Activated naive CD4-positive, alpha-beta T cell treated with anti-CD3 and anti-CD28 coated beads, Interleukin-2, amount 10 ng/mL, durations not matched to agents 7 days and 5 days (primary cell): ENCODE results near the gene USP8.
"Not testable (repeated sequence)": the region's sequence is repeated elsewhere in the genome, so short reads cannot be mapped to it uniquely, and the experiment has no call there.

ENCODE experiments used
- CTCF ChIA-PET: fragments of 350-600 bp; sonication (Branson Sonifier 250); formaldehyde crosslinking; loops from one replicate; lab custom pipeline; 2021; ENCODE audit warnings: antibody characterized with exemption; lab: Charles Lee
- DNase-seq: peaks from one replicate; pipeline ENCODE4 v3.0.0-alpha.2; 2020
- H3K27ac Mint-ChIP-seq: one replicate; pipeline ENCODE4 v1.8.0; 2021; ENCODE audit warnings: mild to moderate bottlenecking, moderate library complexity, mixed read lengths
- H3K27me3 Mint-ChIP-seq: one replicate; pipeline ENCODE4 v1.8.0; 2021; ENCODE audit warnings: mild to moderate bottlenecking, mixed read lengths
- H3K36me3 Mint-ChIP-seq: one replicate; pipeline ENCODE4 v1.8.0; 2021; ENCODE audit warnings: mixed read lengths
- H3K4me1 Mint-ChIP-seq: one replicate; pipeline ENCODE4 v1.8.0; 2021; ENCODE audit warnings: mixed read lengths
- H3K4me3 Mint-ChIP-seq: one replicate; pipeline ENCODE4 v1.8.0; 2021; ENCODE audit warnings: mild to moderate bottlenecking, moderate library complexity, mixed read lengths
- H3K9me3 Mint-ChIP-seq: one replicate; pipeline ENCODE4 v1.8.0; 2021; ENCODE audit warnings: mixed read lengths

The USP8 gene

GRCh38 chr15:50424066-50424890, at the start of gene USP8:
USP8 (plus strand) TSS chr15:50424405; CDS start chr15:50439074, 14,669 bp downstream.
- Mint-ChIP-seq H3K27me3 (no peaks in the 10 kb centered on the region), H3K4me3 (peak within 1 kb of the TSS; percentile 99), H3K9me3 (no peaks in the 10 kb centered on the region), H3K36me3 (peaks cover 8% of the 10 kb centered on the region), H3K4me1 (peaks cover 28% of the 10 kb centered on the region), H3K27ac (peak within 1 kb of the TSS; percentile 97)
- CTCF ChIA-PET: interaction anchor here (0.6 kb wide), 1 partner anchor 363 kb away, joined by 3 read pairs; no protein-coding TSS in a partner anchor
- peak; percentile 96 for DNase-seq

DNA sequence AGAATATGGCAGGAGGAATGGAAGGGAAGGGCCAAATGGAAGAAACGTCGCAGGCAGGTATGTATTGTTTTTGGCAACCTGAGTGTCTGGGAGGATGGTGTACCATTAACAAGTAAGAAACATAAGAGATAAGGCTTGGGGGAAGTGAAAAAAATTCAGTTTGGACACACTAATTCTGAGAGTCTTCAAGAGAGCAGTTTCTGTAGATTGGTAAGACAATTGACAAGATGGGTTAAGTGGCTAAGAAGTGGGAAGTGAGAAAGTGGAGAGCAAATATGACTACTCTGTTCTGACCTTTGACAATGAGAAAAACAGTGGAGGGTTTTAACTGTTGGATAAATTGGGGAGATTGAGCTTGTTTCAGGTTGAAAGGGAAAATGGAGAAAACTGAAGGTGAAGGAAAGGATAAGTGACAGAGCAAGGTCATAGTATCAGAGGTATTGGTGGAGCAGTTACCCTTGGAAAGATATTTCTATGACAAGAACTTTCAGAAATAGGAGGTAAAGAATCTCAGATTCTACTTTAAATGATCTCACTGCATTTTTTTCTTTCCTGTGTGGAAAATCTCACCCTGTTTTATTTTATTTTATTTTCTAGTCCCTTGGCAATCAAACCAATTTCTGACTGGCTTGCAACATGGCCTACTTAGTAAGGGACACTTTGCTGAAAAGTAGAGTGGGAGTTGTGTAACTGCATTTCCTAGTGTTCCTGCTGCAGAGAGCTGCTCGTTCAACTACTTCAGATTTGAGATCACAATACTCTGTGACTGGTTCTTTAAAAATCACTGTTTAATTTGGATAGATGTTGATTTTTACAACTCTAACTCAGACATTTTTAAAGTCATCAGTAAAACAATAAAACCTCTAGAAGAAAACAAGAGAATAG, 46.1 kb upstream of the USP8 start:
- Mint-ChIP-seq H3K4me1 (peaks cover 2% of the 10 kb centered on the region), H3K4me3 (no peak overlapping the region), H3K9me3 (no peaks in the 10 kb centered on the region), H3K27me3 (peaks cover 4% of the 10 kb centered on the region), H3K36me3 (no peaks in the 10 kb centered on the region), H3K27ac (no peak overlapping the region)
- DNase-seq: no peak
- CTCF ChIA-PET: no interaction called here

DNA sequence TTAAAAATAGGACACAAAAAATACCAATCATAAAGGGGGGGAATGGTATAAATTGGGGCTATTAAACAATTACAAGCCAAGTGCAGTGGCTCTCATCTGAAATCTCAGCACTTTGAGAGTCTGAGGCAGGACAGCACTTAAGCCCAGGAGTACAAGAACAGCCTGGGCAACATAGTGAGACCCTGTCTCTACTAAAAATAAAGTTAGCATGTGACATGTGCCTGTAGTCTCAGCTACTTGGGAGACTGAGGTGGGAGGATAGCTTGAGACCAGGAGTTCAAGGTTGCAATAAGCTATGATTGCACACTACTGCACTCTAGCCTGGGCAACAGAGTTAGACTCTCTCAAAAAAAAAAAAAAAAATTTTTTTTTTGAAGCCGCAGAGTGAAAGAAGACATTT, 45.4 kb upstream of the USP8 start:
- Mint-ChIP-seq H3K9me3 (no peaks in the 10 kb centered on the region), H3K27me3 (peaks cover 4% of the 10 kb centered on the region), H3K36me3 (no peaks in the 10 kb centered on the region), H3K27ac (no peak overlapping the region), H3K4me1 (peaks cover 2% of the 10 kb centered on the region), H3K4me3 (no peak overlapping the region)
- CTCF ChIA-PET: no interaction called here
- no peak for DNase-seq

DNA sequence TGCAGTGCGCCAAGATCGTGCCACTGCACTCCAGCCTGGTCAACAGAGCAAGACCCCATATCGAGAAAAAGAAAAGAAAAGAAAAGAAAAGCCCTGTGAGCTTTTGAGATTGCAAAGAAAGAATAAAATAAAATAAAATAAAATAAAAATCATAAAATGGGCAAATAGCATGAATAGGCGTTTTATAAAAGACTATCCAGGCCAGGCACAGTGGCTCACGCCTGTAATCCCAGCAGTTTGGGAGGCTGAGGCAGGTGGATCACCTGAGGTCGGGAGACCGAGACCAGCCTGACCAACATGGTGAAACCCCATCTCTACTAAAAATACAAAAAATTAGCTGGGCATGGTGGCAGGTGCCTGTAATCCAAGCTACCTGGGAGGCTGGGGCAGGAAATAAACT, 44.8 kb upstream of the USP8 start:
- H3K4me3 Mint-ChIP-seq, H3K9me3 Mint-ChIP-seq, H3K27me3 Mint-ChIP-seq, DNase-seq, H3K4me1 Mint-ChIP-seq, H3K36me3 Mint-ChIP-seq, H3K27ac Mint-ChIP-seq: not testable (repeated sequence)
- CTCF ChIA-PET: interaction anchor here (0.6 kb wide), 1 partner anchor 499 kb away, joined by 3 read pairs; no protein-coding TSS in a partner anchor

- Mint-ChIP-seq H3K27me3 (peaks cover 4% of the 10 kb centered on the region), H3K27ac (no peak overlapping the region), H3K4me1 (peaks cover 2% of the 10 kb centered on the region), H3K9me3 (no peaks in the 10 kb centered on the region), H3K4me3 (no peak overlapping the region), H3K36me3 (no peaks in the 10 kb centered on the region)
- CTCF ChIA-PET: interaction anchor here (0.6 kb wide), 1 partner anchor 498 kb away, joined by 3 read pairs; no protein-coding TSS in a partner anchor
- DNase-seq: no peak
These were observed 44.1 kb upstream of the USP8 start for GRCh38 chr15:50380089-50380488.

DNA sequence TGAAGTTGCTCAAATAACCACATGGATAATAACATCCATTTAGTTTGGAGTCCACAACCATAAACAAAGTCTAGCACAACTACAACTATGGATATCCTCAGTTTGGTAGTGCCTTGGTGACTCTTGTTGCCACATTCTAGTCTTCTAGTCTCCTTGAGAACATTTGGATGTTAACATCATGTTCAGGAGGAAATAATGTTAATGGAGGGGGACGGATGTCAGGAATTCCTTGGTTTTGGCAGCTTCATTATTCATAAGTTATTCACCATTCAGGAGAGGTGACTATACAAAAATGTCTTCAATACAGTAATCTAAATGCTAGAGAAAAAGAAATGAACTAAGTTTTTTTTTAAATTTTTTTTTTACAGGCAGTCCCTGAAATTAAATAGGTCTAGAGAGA, 42.8 kb upstream of the USP8 start:
- no peak overlapping the region for H3K27ac Mint-ChIP-seq
- no peaks in the 10 kb centered on the region for H3K36me3 Mint-ChIP-seq
- H3K9me3 Mint-ChIP-seq: no peaks in the 10 kb centered on the region
- H3K27me3 Mint-ChIP-seq: peaks cover 4% of the 10 kb centered on the region
- CTCF ChIA-PET: no interaction called here
- H3K4me1 Mint-ChIP-seq: peaks cover 2% of the 10 kb centered on the region
- no peak for DNase-seq
- H3K4me3 Mint-ChIP-seq: no peak overlapping the region

- H3K4me1 Mint-ChIP-seq, H3K9me3 Mint-ChIP-seq, DNase-seq, CTCF ChIA-PET, H3K36me3 Mint-ChIP-seq, H3K27ac Mint-ChIP-seq, H3K27me3 Mint-ChIP-seq, H3K4me3 Mint-ChIP-seq: not testable (repeated sequence)
These were observed 41.8 kb upstream of the USP8 start for GRCh38 chr15:50382408-50382807.

- Mint-ChIP-seq H3K4me3 (no peak overlapping the region), H3K9me3 (no peaks in the 10 kb centered on the region), H3K4me1 (no peaks in the 10 kb centered on the region), H3K36me3 (no peaks in the 10 kb centered on the region), H3K27ac (no peak overlapping the region), H3K27me3 (no peaks in the 10 kb centered on the region)
- no peak for DNase-seq
- CTCF ChIA-PET: no interaction called here
These were observed 33.5 kb upstream of the USP8 start for GRCh38 chr15:50390554-50391264.

GRCh38 chr15:50391561-50391960, 32.6 kb upstream of the USP8 start:
- H3K9me3 Mint-ChIP-seq, H3K4me1 Mint-ChIP-seq, H3K4me3 Mint-ChIP-seq, CTCF ChIA-PET, H3K27ac Mint-ChIP-seq, H3K36me3 Mint-ChIP-seq, H3K27me3 Mint-ChIP-seq, DNase-seq: not testable (repeated sequence)

- H3K4me1 Mint-ChIP-seq: no peaks in the 10 kb centered on the region
- H3K27ac Mint-ChIP-seq: no peak overlapping the region
- H3K27me3 Mint-ChIP-seq: peaks cover 16% of the 10 kb centered on the region
- no peaks in the 10 kb centered on the region for H3K36me3 Mint-ChIP-seq
- no peak overlapping the region for H3K4me3 Mint-ChIP-seq
- CTCF ChIA-PET: no interaction called here
- H3K9me3 Mint-ChIP-seq: no peaks in the 10 kb centered on the region
- DNase-seq: no peak
These were observed 12.3 kb upstream of the USP8 start for GRCh38 chr15:50411870-50412269.

GRCh38 chr15:50414624-50415023, 9.6 kb upstream of the USP8 start:
- H3K4me1 Mint-ChIP-seq: no peaks in the 10 kb centered on the region
- no peaks in the 10 kb centered on the region for H3K9me3 Mint-ChIP-seq
- no peak overlapping the region for H3K27ac Mint-ChIP-seq
- no peak for DNase-seq
- H3K4me3 Mint-ChIP-seq: no peak overlapping the region
- CTCF ChIA-PET: no interaction called here
- H3K36me3 Mint-ChIP-seq: no peaks in the 10 kb centered on the region
- peaks cover 8% of the 10 kb centered on the region for H3K27me3 Mint-ChIP-seq

DNA sequence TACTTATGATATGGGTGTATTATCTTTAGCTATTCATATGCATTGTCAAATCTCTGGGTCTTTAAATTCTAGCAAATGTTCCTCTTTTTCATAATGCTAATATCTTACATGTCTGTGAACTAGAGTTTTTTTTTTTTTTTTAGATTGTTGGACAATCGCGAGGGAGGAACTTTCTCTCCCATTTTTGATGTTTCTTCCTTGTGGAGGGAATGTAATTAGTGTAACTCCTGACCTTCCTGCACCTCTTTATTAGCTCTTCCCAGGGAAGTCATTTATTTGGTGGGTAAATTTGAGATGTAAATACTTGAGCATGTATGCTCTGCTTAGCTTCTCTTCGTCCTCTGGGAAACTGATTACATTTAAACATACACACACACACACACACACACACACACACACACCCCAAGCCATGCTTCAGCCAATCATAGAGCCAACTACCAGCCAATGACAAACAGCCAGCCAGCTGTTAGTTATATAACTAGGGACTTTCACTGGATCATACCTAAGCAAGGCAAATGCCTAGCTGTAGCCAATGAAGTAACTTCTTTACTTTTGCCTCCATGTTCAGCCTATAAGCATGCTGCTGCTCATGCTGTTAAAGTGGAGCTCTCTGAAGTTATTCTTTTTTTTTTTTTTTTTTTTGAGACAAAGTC, 8.3 kb upstream of the USP8 start:
- no peaks in the 10 kb centered on the region for H3K9me3 Mint-ChIP-seq
- no peaks in the 10 kb centered on the region for H3K4me1 Mint-ChIP-seq
- no peak overlapping the region for H3K27ac Mint-ChIP-seq
- DNase-seq: no peak
- H3K36me3 Mint-ChIP-seq: no peaks in the 10 kb centered on the region
- no peak overlapping the region for H3K4me3 Mint-ChIP-seq
- CTCF ChIA-PET: no interaction called here
- peaks cover 7% of the 10 kb centered on the region for H3K27me3 Mint-ChIP-seq

DNA sequence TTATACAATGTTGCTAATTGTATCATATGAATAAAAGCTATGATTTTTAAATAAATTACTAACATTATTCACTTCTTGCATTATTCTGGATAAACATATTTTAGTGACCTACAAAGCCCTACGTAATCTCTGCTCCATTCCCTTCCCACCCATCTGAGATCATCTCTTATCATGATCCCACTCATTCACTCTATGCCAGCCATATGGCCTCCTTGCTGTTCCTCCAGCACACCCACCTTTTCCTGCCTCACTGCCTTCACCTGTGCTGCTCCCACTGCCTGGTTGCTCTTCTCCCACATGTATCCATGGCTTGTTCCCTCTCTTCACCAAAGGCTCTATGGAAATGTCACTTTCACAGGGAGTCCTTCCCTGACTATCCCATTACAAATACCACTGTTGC, 7.3 kb upstream of the USP8 start:
- no peaks in the 10 kb centered on the region for H3K9me3 Mint-ChIP-seq
- CTCF ChIA-PET: no interaction called here
- H3K36me3 Mint-ChIP-seq: no peaks in the 10 kb centered on the region
- H3K4me1 Mint-ChIP-seq: no peaks in the 10 kb centered on the region
- no peak overlapping the region for H3K4me3 Mint-ChIP-seq
- no peak overlapping the region for H3K27ac Mint-ChIP-seq
- DNase-seq: no peak
- peaks cover 5% of the 10 kb centered on the region for H3K27me3 Mint-ChIP-seq
